HepG2 (cell line): Measurements from ENCODE around the gene TRIO. TPM values are rescaled to one million over a fixed set of nuclear protein-coding genes. Genes with fewer than 3 reads are reported as not detected.

Experiments
- ATAC-seq: fragments of 200-7000 bp; cut with Tn5 transposase; 3 replicates; pipeline ENCODE4 v1.9.1; 2020; ENCODE audit warnings: mild to moderate bottlenecking, moderate library complexity
- BruUV-seq: library from RNA; stranded (reverse); fragments of 400-500 nt; replicated peaks from 2 replicates; lab custom pipeline; 2021; lab: Mats Ljungman, UMichigan
- CTCF ChIA-PET: fragments of 300-600 bp; formaldehyde crosslinking; extraction: SDS; loops from one replicate; lab custom pipeline; 2021; ENCODE audit warnings: low total read pairs, inconsistent platforms, low intra/inter-chr PET ratio; lab: Yijun Ruan, JAX
- POLR2A ChIA-PET: fragments of 350-600 bp; sonication (Branson Sonifier 250); formaldehyde crosslinking; loops from one replicate; lab custom pipeline; 2020; ENCODE audit warnings: antibody characterized with exemption, inconsistent platforms; lab: Yijun Ruan, JAX
- DNase-seq: peaks from one replicate; pipeline ENCODE4 v3.0.0-alpha.2; 2015; ENCODE audit warnings: low spot score
- FAIRE-seq: peaks from 3 replicates; lab custom pipeline; 2011; peaks lifted over from hg19 to GRCh38; lab: Jason Lieb, UNC
- H2AFZ ChIP-seq: one replicate; pipeline ENCODE4 v1.6.1; 2011; ENCODE audit warnings: low read length, inconsistent platforms
- H3K27ac ChIP-seq: fragments of 300-600 bp; 3 replicates; pipeline ENCODE4 v1.8.0; 2011; ENCODE audit warnings: mixed run types, mild to moderate bottlenecking, mixed read lengths, low read length, inconsistent platforms; ENCODE audit not compliant: insufficient read depth; ENCODE audit errors: extremely low read length
- H3K27me3 ChIP-seq, 2 experiments: fragments of 200-600 bp in 1 of 2; 2 replicates in 1 of 2; 3 replicates in 1 of 2; pipeline versions ENCODE4 v1.6.0 to v1.8.0; 2011; ENCODE audit warnings: low read length in 2 of 2, mild to moderate bottlenecking in 2 of 2, moderate library complexity in 2 of 2, inconsistent platforms in 1 of 2; ENCODE audit not compliant: insufficient read depth in 2 of 2, control insufficient read depth in 1 of 2
- H3K36me3 ChIP-seq, 2 experiments: fragments of 200-600 bp in 1 of 2; replicated peaks in 1 of 2; 2 replicates in 1 of 2; 3 replicates in 1 of 2; pipeline versions ENCODE4 v1.5.1 to v1.8.0; 2011; ENCODE audit warnings: low read length in 2 of 2, inconsistent platforms in 1 of 2; ENCODE audit not compliant: insufficient read depth in 2 of 2, control insufficient read depth in 1 of 2
- H3K4me1 ChIP-seq: 2 replicates; pipeline ENCODE4 v1.5.1; 2012; ENCODE audit warnings: low read length, inconsistent platforms; ENCODE audit not compliant: insufficient read depth
- H3K4me2 ChIP-seq: 2 replicates; pipeline ENCODE4 v1.6.0; 2011; ENCODE audit warnings: low read depth, low read length, inconsistent platforms
- H3K4me3 ChIP-seq, 3 experiments: fragments of 200-600 bp in 1 of 3; sonication (generic), shearing (Covaris generic) in 1 of 3; replicated peaks in 1 of 3; 2 replicates each; pipeline ENCODE4 v1.5.1; 2011 to 2016; ENCODE audit warnings: low read length in 3 of 3, inconsistent platforms in 2 of 3, low read depth in 2 of 3, mild to moderate bottlenecking in 2 of 3, control low read depth in 1 of 3, mixed read lengths in 1 of 3; ENCODE audit not compliant: insufficient read depth in 1 of 3
- H3K79me2 ChIP-seq: one replicate; pipeline ENCODE4 v1.6.1; 2011; ENCODE audit warnings: low read length, inconsistent platforms; ENCODE audit not compliant: insufficient read depth
- H3K9ac ChIP-seq: 2 replicates; pipeline ENCODE4 v1.6.0; 2011; ENCODE audit warnings: mild to moderate bottlenecking, low read depth, low read length, inconsistent platforms; ENCODE audit not compliant: insufficient read depth
- H3K9me3 ChIP-seq: 2 replicates; pipeline ENCODE4 v1.5.1; 2012; ENCODE audit warnings: mild to moderate bottlenecking, low read length
- H4K20me1 ChIP-seq: 2 replicates; pipeline ENCODE4 v1.6.0; 2011; ENCODE audit warnings: inconsistent platforms, mild to moderate bottlenecking, low read length, moderate library complexity; ENCODE audit not compliant: insufficient read depth
- ARHGAP35 ChIP-seq: sonication (generic); formaldehyde crosslinking; IDR thresholded peaks from 2 replicates; pipeline ENCODE4 v1.9.0; 2022; ENCODE audit warnings: mild to moderate bottlenecking, inconsistent platforms, moderate library complexity, missing genetic modification reagents, borderline replicate concordance
- DNMT1 ChIP-seq: sonication (generic); formaldehyde crosslinking; IDR thresholded peaks from 2 replicates; pipeline ENCODE4 v1.5.1; 2020; ENCODE audit warnings: mild to moderate bottlenecking, missing genetic modification reagents
- FOXM1 ChIP-seq: sonication (generic); formaldehyde crosslinking; IDR thresholded peaks from 2 replicates; pipeline ENCODE4 v1.5.0; 2020; ENCODE audit warnings: missing genetic modification reagents
- PAX8 ChIP-seq: sonication (generic); formaldehyde crosslinking; IDR thresholded peaks from 2 replicates; pipeline ENCODE4 v1.8.0; 2022; ENCODE audit warnings: mild to moderate bottlenecking, missing genetic modification reagents, borderline replicate concordance
- SKI ChIP-seq: fragments of 450-650 bp; IDR thresholded peaks from one replicate; pipeline ENCODE4 v1.6.1; 2018; ENCODE audit warnings: mild to moderate bottlenecking; ENCODE audit not compliant: partially characterized antibody
- SNAI1 ChIP-seq: sonication (generic); formaldehyde crosslinking; IDR thresholded peaks from 2 replicates; pipeline ENCODE4 v1.5.0; 2020; ENCODE audit warnings: mild to moderate bottlenecking, missing genetic modification reagents, borderline replicate concordance
- ZNF224 ChIP-seq: sonication (generic); formaldehyde crosslinking; IDR thresholded peaks from 2 replicates; pipeline ENCODE4 v1.5.0; 2020; ENCODE audit warnings: mild to moderate bottlenecking, missing genetic modification reagents
- ZNF235 ChIP-seq: sonication (generic); formaldehyde crosslinking; IDR thresholded peaks from 2 replicates; pipeline ENCODE4 v1.8.1; 2023; ENCODE audit warnings: mild to moderate bottlenecking, missing genetic modification reagents, borderline replicate concordance
- ZNF256 ChIP-seq: sonication (generic); formaldehyde crosslinking; conservative IDR thresholded peaks from 2 replicates; pipeline ENCODE4 v1.4.0; 2020; ENCODE audit warnings: missing genetic modification reagents
- ZNF446 ChIP-seq: sonication (generic); formaldehyde crosslinking; IDR thresholded peaks from 2 replicates; pipeline ENCODE4 v1.5.0; 2020; ENCODE audit warnings: mild to moderate bottlenecking, missing genetic modification reagents
- WGBS: methylation state at CpG from one replicate; pipeline ENCODE4 v1.1.6; 2017; ENCODE audit warnings: low lambda C conversion rate; 5-methylcytosine and 5-hydroxymethylcytosine counted together
- in situ Hi-C: cut with HindIII; loops from 2 replicates; pipeline ENCODE4 v1.10.0; 2017; ENCODE audit warnings: low pct_unique_long_range_greater_than_20kb; ENCODE audit not compliant: extremely low pct_ligation_motif_present
- intact Hi-C: fragments of 100-400 bp; cut with micrococcal nuclease; formaldehyde crosslinking; loops from one replicate; pipeline ENCODE4 v1.10.0; 2022; ENCODE audit not compliant: unreplicated experiment
- polyA plus RNA-seq, 8 experiments: library from polyadenylated mRNA; depleted of rRNA in 3 of 8; stranded (reverse) in 7 of 8; unstranded in 1 of 8; fragments of >200 nt; fragmentation: Illumina TruSeq in 4 of 8; extraction: Trizol in 4 of 8; gene quantifications; 2 replicates each; pipeline versions ENCODE4 v1.2.1 to v1.2.3, GENCODE V29; 2011 to 2016; ENCODE audit warnings: low read depth in 4 of 8, missing spikeins in 1 of 8, mixed read lengths in 1 of 8; ENCODE audit not compliant: insufficient read depth in 1 of 8
- total RNA-seq, 5 experiments: library from RNA; depleted of rRNA; stranded (reverse); fragments of >200 nt; fragmentation: Illumina TruSeq; extraction: Trizol; gene quantifications; 2 replicates each; pipeline ENCODE4 v1.2.3, GENCODE V29; 2016; ENCODE audit warnings: low read depth in 1 of 5
- TF ChIP-seq, protein P1 (sequence below): sonication (generic); IDR thresholded peaks from 2 replicates; pipeline ENCODE4 v1.6.1; 2016; ENCODE audit warnings: low read depth, borderline replicate concordance
- TF ChIP-seq, protein P2 (sequence below): sonication (generic); formaldehyde crosslinking; IDR thresholded peaks from 2 replicates; pipeline ENCODE4 v1.8.0; 2022; ENCODE audit warnings: mild to moderate bottlenecking, missing genetic modification reagents, moderate library complexity

The TRIO gene
- total and polyA plus RNA-seq, 2 of the 13 experiments (the other 11 are each of a cell fraction or from before 2014, with no cell fraction given), result 45.2 to 45.9 TPM

DNA sequence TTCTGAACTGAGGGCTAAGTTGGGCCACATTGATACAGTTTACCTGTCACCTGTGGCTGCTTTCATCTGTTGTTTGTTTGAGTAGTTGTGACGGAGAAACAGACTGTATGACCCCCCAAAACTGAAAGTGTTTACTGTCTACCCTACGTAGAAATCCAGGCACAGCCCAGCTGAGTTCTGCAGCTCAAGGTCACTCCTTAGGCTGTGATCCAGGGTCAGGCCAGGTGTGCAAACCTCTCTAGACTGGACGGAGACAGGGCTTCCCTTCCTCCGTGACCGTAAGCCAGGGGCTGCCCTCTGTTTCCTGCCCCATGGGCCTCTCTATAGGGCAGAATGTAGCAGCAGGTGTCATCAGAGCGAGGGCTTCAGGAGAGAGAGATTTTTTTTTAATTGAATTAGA is 230.5 kb downstream of the TRIO start:
- DNase-seq (peak; percentile 12), ATAC-seq (peak; percentile 72)
- POLR2A ChIA-PET, result no interaction called here
- CTCF ChIA-PET, result no interaction called here
- H3K27me3 ChIP-seq, result no peaks in the 10 kb centered on the region
- H2AFZ ChIP-seq, result no peak overlapping the region
- H3K4me1 ChIP-seq, result no peaks in the 10 kb centered on the region
- H3K9ac ChIP-seq, result no peak overlapping the region
- H3K27ac ChIP-seq, result no peak overlapping the region
- 82% methylated on average over 6 of the region's 6 CpGs for WGBS
- no peaks in the 10 kb centered on the region for H3K9me3 ChIP-seq
- H3K4me2 ChIP-seq, result no peak overlapping the region
- H3K4me3 ChIP-seq, result no peak overlapping the region
- no TSS peak for BruUV-seq
- intact Hi-C loops (no loop called here), in situ Hi-C loops (no loop called here)
- H3K36me3 ChIP-seq, result peaks cover 27 to 75% of the 10 kb centered on the region in 2 experiments
- TF ChIP-seq, protein P1, sequence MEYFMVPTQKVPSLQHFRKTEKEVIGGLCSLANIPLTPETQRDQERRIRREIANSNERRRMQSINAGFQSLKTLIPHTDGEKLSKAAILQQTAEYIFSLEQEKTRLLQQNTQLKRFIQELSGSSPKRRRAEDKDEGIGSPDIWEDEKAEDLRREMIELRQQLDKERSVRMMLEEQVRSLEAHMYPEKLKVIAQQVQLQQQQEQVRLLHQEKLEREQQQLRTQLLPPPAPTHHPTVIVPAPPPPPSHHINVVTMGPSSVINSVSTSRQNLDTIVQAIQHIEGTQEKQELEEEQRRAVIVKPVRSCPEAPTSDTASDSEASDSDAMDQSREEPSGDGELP, result peak; percentile 48; the same call in 1 of the 2 replicates
- TF ChIP-seq ZNF224 (CRISPR knock-in tag), result no peak
- TF ChIP-seq, all 625 proteins: peak for 1
- no peaks in the 10 kb centered on the region for H4K20me1 ChIP-seq
- H3K79me2 ChIP-seq, result no peaks in the 10 kb centered on the region
- FAIRE-seq, result no peak

DNA sequence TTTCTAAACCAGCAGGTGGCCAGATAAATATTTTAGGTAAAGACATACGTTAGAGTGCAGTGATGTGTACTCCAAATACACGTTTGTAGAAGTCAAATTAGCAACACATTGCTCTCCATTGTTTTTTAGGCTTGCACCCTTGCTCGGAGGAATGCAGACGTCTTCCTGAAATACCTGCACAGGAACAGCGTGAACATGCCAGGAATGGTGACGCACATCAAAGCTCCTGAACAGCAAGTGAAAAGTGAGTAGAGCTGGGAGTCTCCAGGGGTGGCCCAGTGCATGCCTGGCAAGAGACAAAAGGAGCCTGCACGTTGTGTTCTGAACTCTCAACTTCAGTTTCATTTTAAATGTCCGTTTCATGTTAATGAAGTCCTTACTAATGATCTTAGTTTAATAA is 231.0 kb downstream of the TRIO start:
- ATAC-seq (no peak), FAIRE-seq (no peak), DNase-seq (no peak)
- H3K27ac ChIP-seq, result no peak overlapping the region
- peaks cover 27 to 75% of the 10 kb centered on the region in 2 experiments for H3K36me3 ChIP-seq
- in situ Hi-C loops, result no loop called here
- intact Hi-C loops, result no loop called here
- no peaks in the 10 kb centered on the region for H3K79me2 ChIP-seq
- no peaks in the 10 kb centered on the region for H3K4me1 ChIP-seq
- no peak overlapping the region for H3K4me3 ChIP-seq
- H3K4me2 ChIP-seq, result no peak overlapping the region
- no peaks in the 10 kb centered on the region for H3K9me3 ChIP-seq
- POLR2A ChIA-PET, result no interaction called here
- CTCF ChIA-PET, result no interaction called here
- WGBS, result over 99% methylated on average over 8 of the region's 8 CpGs
- no peak overlapping the region for H3K9ac ChIP-seq
- no peaks in the 10 kb centered on the region for H3K27me3 ChIP-seq
- H2AFZ ChIP-seq, result no peak overlapping the region
- TF ChIP-seq SKI (no peak), ARHGAP35 (CRISPR knock-in tag) (no peak), SNAI1 (CRISPR knock-in tag) (no peak), FOXM1 (CRISPR knock-in tag) (no peak), ZNF256 (no peak), DNMT1 (CRISPR knock-in tag) (no peak), ZNF235 (CRISPR knock-in tag) (no peak), ZNF446 (CRISPR knock-in tag) (no peak), PAX8 (CRISPR knock-in tag) (no peak)
- TF ChIP-seq, protein P2, sequence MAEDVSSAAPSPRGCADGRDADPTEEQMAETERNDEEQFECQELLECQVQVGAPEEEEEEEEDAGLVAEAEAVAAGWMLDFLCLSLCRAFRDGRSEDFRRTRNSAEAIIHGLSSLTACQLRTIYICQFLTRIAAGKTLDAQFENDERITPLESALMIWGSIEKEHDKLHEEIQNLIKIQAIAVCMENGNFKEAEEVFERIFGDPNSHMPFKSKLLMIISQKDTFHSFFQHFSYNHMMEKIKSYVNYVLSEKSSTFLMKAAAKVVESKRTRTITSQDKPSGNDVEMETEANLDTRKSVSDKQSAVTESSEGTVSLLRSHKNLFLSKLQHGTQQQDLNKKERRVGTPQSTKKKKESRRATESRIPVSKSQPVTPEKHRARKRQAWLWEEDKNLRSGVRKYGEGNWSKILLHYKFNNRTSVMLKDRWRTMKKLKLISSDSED (CRISPR knock-in tag), result no peak
- no peaks in the 10 kb centered on the region for H4K20me1 ChIP-seq
- BruUV-seq, result no TSS peak
